MM.1S (cell line): ENCODE measurements around the gene LMO7.

Source experiments
- DNase-seq: peaks from one replicate; pipeline ENCODE4 v3.0.0-alpha.2; 2015
- H2AFZ ChIP-seq: fragments of 300-600 bp; sonication (generic); 2 replicates; pipeline ENCODE4 v1.6.0; 2016; ENCODE audit warnings: antibody characterized with exemption, low read length
- H3F3A ChIP-seq: fragments of 300-600 bp; sonication (generic); 2 replicates; pipeline ENCODE4 v1.6.1; 2016; ENCODE audit warnings: mild to moderate bottlenecking, antibody characterized with exemption, low read length, moderate library complexity, mixed read lengths; ENCODE audit not compliant: insufficient read depth
- H3K27ac ChIP-seq: fragments of 300-600 bp; sonication (generic); 2 replicates; pipeline ENCODE4 v1.5.1; 2016; ENCODE audit warnings: mild to moderate bottlenecking, low read length
- H3K27me3 ChIP-seq: fragments of 300-600 bp; sonication (generic); replicated peaks from 2 replicates; pipeline ENCODE4 v1.6.0; 2016; ENCODE audit warnings: low read length; ENCODE audit not compliant: insufficient read depth
- H3K36me3 ChIP-seq: fragments of 300-600 bp; sonication (generic); replicated peaks from 2 replicates; pipeline ENCODE4 v1.6.1; 2016; ENCODE audit warnings: mild to moderate bottlenecking, low read length, mixed read lengths; ENCODE audit not compliant: insufficient read depth
- H3K4me1 ChIP-seq: fragments of 300-600 bp; sonication (generic); 2 replicates; pipeline ENCODE4 v1.6.1; 2016; ENCODE audit warnings: low read length, mixed read lengths
- H3K4me2 ChIP-seq: fragments of 300-600 bp; sonication (generic); 2 replicates; pipeline ENCODE4 v1.6.0; 2016; ENCODE audit warnings: low read depth, low read length
- H3K4me3 ChIP-seq: fragments of 300-600 bp; sonication (generic); 2 replicates; pipeline ENCODE4 v1.5.1; 2016; ENCODE audit warnings: low read length, mixed read lengths
- H3K79me2 ChIP-seq: fragments of 300-600 bp; sonication (generic); 2 replicates; pipeline ENCODE4 v1.6.1; 2016; ENCODE audit warnings: mixed run types, low read length, mixed read lengths
- H3K9ac ChIP-seq: fragments of 300-600 bp; sonication (generic); 2 replicates; pipeline ENCODE4 v1.6.1; 2016; ENCODE audit warnings: low read length, mixed read lengths
- H3K9me2 ChIP-seq: fragments of 300-600 bp; sonication (generic); replicated peaks from 2 replicates; pipeline ENCODE4 v1.6.1; 2016; ENCODE audit warnings: mild to moderate bottlenecking, low read length, mixed read lengths; ENCODE audit not compliant: insufficient read depth
- H3K9me3 ChIP-seq: fragments of 300-600 bp; sonication (generic); replicated peaks from 2 replicates; pipeline ENCODE4 v1.6.1; 2016; ENCODE audit warnings: mild to moderate bottlenecking, low read length, mixed read lengths; ENCODE audit not compliant: insufficient read depth
- H4K20me1 ChIP-seq: fragments of 300-600 bp; sonication (generic); 2 replicates; pipeline ENCODE4 v1.6.1; 2016; ENCODE audit warnings: mild to moderate bottlenecking, low read length, moderate library complexity, mixed read lengths; ENCODE audit not compliant: insufficient read depth
- EZH2 ChIP-seq: fragments of 300-600 bp; sonication (generic); optimal IDR thresholded peaks from 2 replicates; pipeline ENCODE3; 2017; ENCODE audit warnings: low read depth, mild to moderate bottlenecking, antibody characterized with exemption, low read length, mixed read lengths
- EZH2phosphoT487 ChIP-seq: fragments of 300-600 bp; sonication (generic); IDR thresholded peaks from 2 replicates; pipeline ENCODE4 v1.6.1; 2018; ENCODE audit warnings: antibody characterized with exemption, low read length
- TF ChIP-seq, protein P1 (sequence below): fragments of 300-600 bp; sonication (generic); IDR thresholded peaks from 2 replicates; pipeline ENCODE4 v1.5.1; 2016; ENCODE audit warnings: antibody characterized with exemption, low read length, mixed read lengths

LMO7 gene

DNA sequence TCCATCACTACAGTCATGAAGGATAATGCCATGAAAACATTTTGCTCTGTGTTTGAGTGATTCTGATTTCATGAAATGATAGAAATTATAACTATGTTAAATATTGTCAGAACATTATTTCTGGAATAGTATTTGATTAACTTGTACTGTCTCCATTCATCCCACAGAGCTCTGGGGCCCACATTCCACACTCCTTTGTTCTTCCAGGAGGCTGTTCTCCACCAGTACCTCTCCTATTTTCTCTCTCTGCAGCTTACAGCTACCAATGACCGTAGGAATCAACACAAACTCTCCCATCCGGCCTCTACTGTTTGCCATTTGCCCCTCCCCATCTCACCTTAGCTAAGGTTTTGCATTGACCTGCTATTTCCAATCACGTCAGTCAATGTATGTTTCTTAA is 240.9 kb downstream of the LMO7 start:
- Histone ChIP-seq H3K9me2 (no peaks in the 10 kb centered on the region), H3K4me3 (no peak overlapping the region), H3K36me3 (no peaks in the 10 kb centered on the region), H3K27ac (no peak overlapping the region), H3K27me3 (no peaks in the 10 kb centered on the region), H3K9me3 (no peaks in the 10 kb centered on the region), H3K79me2 (no peaks in the 10 kb centered on the region), H3K4me2 (no peak overlapping the region), H3K9ac (no peak overlapping the region), H2AFZ (0 out of 2 replicates have a peak overlapping the region, but pooled peaks have one; percentile 42), H4K20me1 (no peaks in the 10 kb centered on the region), H3K4me1 (no peaks in the 10 kb centered on the region), H3F3A (no peaks in the 10 kb centered on the region)
- TF ChIP-seq EZH2 (no peak), EZH2phosphoT487 (no peak)
- TF ChIP-seq, protein P1, sequence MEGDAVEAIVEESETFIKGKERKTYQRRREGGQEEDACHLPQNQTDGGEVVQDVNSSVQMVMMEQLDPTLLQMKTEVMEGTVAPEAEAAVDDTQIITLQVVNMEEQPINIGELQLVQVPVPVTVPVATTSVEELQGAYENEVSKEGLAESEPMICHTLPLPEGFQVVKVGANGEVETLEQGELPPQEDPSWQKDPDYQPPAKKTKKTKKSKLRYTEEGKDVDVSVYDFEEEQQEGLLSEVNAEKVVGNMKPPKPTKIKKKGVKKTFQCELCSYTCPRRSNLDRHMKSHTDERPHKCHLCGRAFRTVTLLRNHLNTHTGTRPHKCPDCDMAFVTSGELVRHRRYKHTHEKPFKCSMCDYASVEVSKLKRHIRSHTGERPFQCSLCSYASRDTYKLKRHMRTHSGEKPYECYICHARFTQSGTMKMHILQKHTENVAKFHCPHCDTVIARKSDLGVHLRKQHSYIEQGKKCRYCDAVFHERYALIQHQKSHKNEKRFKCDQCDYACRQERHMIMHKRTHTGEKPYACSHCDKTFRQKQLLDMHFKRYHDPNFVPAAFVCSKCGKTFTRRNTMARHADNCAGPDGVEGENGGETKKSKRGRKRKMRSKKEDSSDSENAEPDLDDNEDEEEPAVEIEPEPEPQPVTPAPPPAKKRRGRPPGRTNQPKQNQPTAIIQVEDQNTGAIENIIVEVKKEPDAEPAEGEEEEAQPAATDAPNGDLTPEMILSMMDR: no peak
- DNase-seq: no peak

DNA sequence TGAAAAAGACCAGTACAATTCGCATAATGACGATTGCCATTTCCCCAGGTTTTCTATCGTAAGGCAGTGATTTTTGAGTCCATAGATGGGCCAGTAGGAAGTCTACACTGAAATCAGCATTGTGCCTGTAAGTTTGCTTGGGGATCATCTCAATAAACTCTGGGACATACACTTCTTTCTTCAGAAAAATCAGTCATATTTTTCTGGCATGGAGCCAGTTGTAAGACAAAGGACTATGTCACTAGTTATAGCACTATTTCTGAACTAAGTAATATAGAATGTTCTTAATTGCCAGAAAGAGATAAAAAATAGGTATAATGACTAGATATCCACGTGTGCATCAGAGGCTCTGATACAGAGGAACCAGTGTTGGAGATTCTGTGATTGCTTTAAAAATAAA is 243.5 kb downstream of the LMO7 start:
- H3K9ac ChIP-seq: no peak overlapping the region
- H3F3A ChIP-seq: no peaks in the 10 kb centered on the region
- no peak for DNase-seq
- H3K9me2 ChIP-seq: no peaks in the 10 kb centered on the region
- H3K4me1 ChIP-seq: no peaks in the 10 kb centered on the region
- H3K79me2 ChIP-seq: no peaks in the 10 kb centered on the region
- no peaks in the 10 kb centered on the region for H4K20me1 ChIP-seq
- H2AFZ ChIP-seq: no peak overlapping the region
- no peaks in the 10 kb centered on the region for H3K9me3 ChIP-seq
- no peak overlapping the region for H3K27ac ChIP-seq
- no peak overlapping the region for H3K4me2 ChIP-seq
- no peak overlapping the region for H3K4me3 ChIP-seq
- no peak for TF ChIP-seq EZH2phosphoT487
- no peak for TF ChIP-seq EZH2
- no peaks in the 10 kb centered on the region for H3K27me3 ChIP-seq
- H3K36me3 ChIP-seq: no peaks in the 10 kb centered on the region

- no peak overlapping the region for H3K4me2 ChIP-seq
- no peaks in the 10 kb centered on the region for H3K4me1 ChIP-seq
- no peaks in the 10 kb centered on the region for H3K36me3 ChIP-seq
- H3K9ac ChIP-seq: no peak overlapping the region
- no peaks in the 10 kb centered on the region for H3K27me3 ChIP-seq
- no peak overlapping the region for H2AFZ ChIP-seq
- H3K4me3 ChIP-seq: no peak overlapping the region
- no peaks in the 10 kb centered on the region for H3K9me3 ChIP-seq
- H4K20me1 ChIP-seq: no peaks in the 10 kb centered on the region
- no peak overlapping the region for H3K27ac ChIP-seq
- no peaks in the 10 kb centered on the region for H3K79me2 ChIP-seq
- no peaks in the 10 kb centered on the region for H3K9me2 ChIP-seq
- TF ChIP-seq, protein P1: no peak
- no peak for TF ChIP-seq EZH2
- no peak for TF ChIP-seq EZH2phosphoT487
- H3F3A ChIP-seq: no peaks in the 10 kb centered on the region
- DNase-seq: no peak
These were observed 245.1 kb downstream of the LMO7 start for GRCh38 chr13:75881109-75881775.

DNA sequence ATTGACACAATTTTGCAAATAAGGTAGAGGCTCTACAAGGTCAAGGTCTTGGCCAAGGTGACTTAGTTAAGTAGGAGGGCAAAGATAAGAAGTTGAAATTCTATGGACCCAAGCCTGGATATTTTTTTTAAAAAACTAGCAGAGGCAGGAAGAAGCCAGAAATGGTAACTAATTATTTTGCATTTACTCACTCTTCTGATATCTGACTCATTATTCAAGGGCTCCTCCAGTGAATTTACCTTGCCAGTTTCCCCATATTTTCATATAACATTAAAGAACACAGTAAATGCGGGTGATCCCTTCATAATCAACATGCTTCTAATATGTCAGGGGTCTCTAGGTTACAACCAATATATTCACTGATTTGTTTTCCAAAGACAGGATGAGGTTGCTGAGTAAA is 246.1 kb downstream of the LMO7 start:
- Histone ChIP-seq H3K36me3 (no peaks in the 10 kb centered on the region), H3K9ac (no peak overlapping the region), H3K4me2 (no peak overlapping the region), H3K9me3 (no peaks in the 10 kb centered on the region), H3K9me2 (no peaks in the 10 kb centered on the region), H3K4me3 (no peak overlapping the region), H3K4me1 (no peaks in the 10 kb centered on the region), H2AFZ (no peak overlapping the region), H3K79me2 (no peaks in the 10 kb centered on the region), H3K27ac (no peak overlapping the region), H3F3A (no peaks in the 10 kb centered on the region), H3K27me3 (no peaks in the 10 kb centered on the region), H4K20me1 (no peaks in the 10 kb centered on the region)
- DNase-seq: no peak
- TF ChIP-seq EZH2phosphoT487: no peak
- TF ChIP-seq, protein P1: no peak
- no peak for TF ChIP-seq EZH2
